HAP-1 (cell line): ENCODE measurements around the gene TBC1D9B.

ENCODE experiments used
- DNase-seq, 2 experiments: peaks; one replicate each; pipeline ENCODE4 v3.0.0-alpha.2; 2016 to 2020; ENCODE audit warnings: low spot score in 2 of 2
- H3K27me3 ChIP-seq: fragments of 250-450 bp; sonication (Bioruptor Pico); 2 replicates; pipeline ENCODE4 v1.5.1; 2020; ENCODE audit warnings: low read depth, mild to moderate bottlenecking, moderate library complexity
- H3K36me3 ChIP-seq: fragments of 250-450 bp; sonication (Bioruptor Pico); replicated peaks from 2 replicates; pipeline ENCODE4 v1.5.1; 2020; ENCODE audit warnings: mild to moderate bottlenecking
- H3K4me1 ChIP-seq: fragments of 250-450 bp; sonication (Bioruptor Pico); 2 replicates; pipeline ENCODE4 v1.5.1; 2020; ENCODE audit warnings: mild to moderate bottlenecking
- H3K4me3 ChIP-seq: fragments of 250-450 bp; sonication (Bioruptor Pico); 2 replicates; pipeline ENCODE4 v1.5.1; 2020; ENCODE audit warnings: mild to moderate bottlenecking, moderate library complexity
- H3K9me3 ChIP-seq: fragments of 250-450 bp; sonication (Bioruptor Pico); 2 replicates; pipeline ENCODE4 v1.5.1; 2020; ENCODE audit warnings: mild to moderate bottlenecking, moderate library complexity
- in situ Hi-C: fragments of 300-500 bp; cut with MboI; formaldehyde crosslinking; loops from 3 replicates; pipeline ENCODE4 v1.14.3; 2020; ENCODE audit warnings: low sequenced_read_pairs, inconsistent platforms, mixed read lengths

The TBC1D9B gene

GRCh38 chr5:179886190-179886911 is 21.3 kb downstream of the TBC1D9B start:
- Histone ChIP-seq H3K4me3 (no peak overlapping the region), H3K4me1 (no peaks in the 10 kb centered on the region), H3K36me3 (peaks cover 80% of the 10 kb centered on the region), H3K27me3 (no peaks in the 10 kb centered on the region), H3K9me3 (peaks cover 9% of the 10 kb centered on the region)
- no peak for DNase-seq
- in situ Hi-C loops: no loop called here

- no peaks in the 10 kb centered on the region for H3K4me1 ChIP-seq
- DNase-seq: no peak
- H3K4me3 ChIP-seq: no peak overlapping the region
- H3K36me3 ChIP-seq: peaks cover 76% of the 10 kb centered on the region
- in situ Hi-C loops: no loop called here
- H3K9me3 ChIP-seq: peaks cover 9% of the 10 kb centered on the region
- H3K27me3 ChIP-seq: no peaks in the 10 kb centered on the region
Observed at GRCh38 chr5:179885491-179886090, 22.1 kb downstream of the TBC1D9B start.

- H3K27me3 ChIP-seq: no peaks in the 10 kb centered on the region
- H3K4me1 ChIP-seq: no peaks in the 10 kb centered on the region
- peaks cover 9% of the 10 kb centered on the region for H3K9me3 ChIP-seq
- in situ Hi-C loops: no loop called here
- no peak overlapping the region for H3K4me3 ChIP-seq
- no peak for DNase-seq
- peaks cover 65% of the 10 kb centered on the region for H3K36me3 ChIP-seq
Observed at GRCh38 chr5:179883163-179883562, 24.5 kb downstream of the TBC1D9B start.

- in situ Hi-C loops: no loop called here
- Histone ChIP-seq H3K4me1 (no peaks in the 10 kb centered on the region), H3K4me3 (no peak overlapping the region), H3K36me3 (peaks cover 63% of the 10 kb centered on the region), H3K27me3 (no peaks in the 10 kb centered on the region), H3K9me3 (peaks cover 9% of the 10 kb centered on the region)
- no peak for DNase-seq
Observed at GRCh38 chr5:179882338-179882737, 25.4 kb downstream of the TBC1D9B start.

GRCh38 chr5:179880848-179881590 is 26.7 kb downstream of the TBC1D9B start:
- peaks cover 57% of the 10 kb centered on the region for H3K36me3 ChIP-seq
- in situ Hi-C loops: no loop called here

GRCh38 chr5:179880066-179880650 is 27.5 kb downstream of the TBC1D9B start:
- H3K4me3 ChIP-seq: no peak overlapping the region
- H3K27me3 ChIP-seq: no peaks in the 10 kb centered on the region
- in situ Hi-C loops: no loop called here
- peaks cover 55% of the 10 kb centered on the region for H3K36me3 ChIP-seq
- DNase-seq: no peak
- peaks cover 9% of the 10 kb centered on the region for H3K9me3 ChIP-seq
- H3K4me1 ChIP-seq: no peaks in the 10 kb centered on the region

More at GRCh38 chr5:179880848-179881590, 26.7 kb downstream of the TBC1D9B start:
- H3K4me3 ChIP-seq: no peak overlapping the region
- no peaks in the 10 kb centered on the region for H3K27me3 ChIP-seq
- DNase-seq: no peak
- no peaks in the 10 kb centered on the region for H3K4me1 ChIP-seq
- peaks cover 9% of the 10 kb centered on the region for H3K9me3 ChIP-seq

- no peak for DNase-seq
- Histone ChIP-seq H3K4me3 (no peak overlapping the region), H3K4me1 (no peaks in the 10 kb centered on the region), H3K36me3 (peaks cover 55% of the 10 kb centered on the region), H3K27me3 (no peaks in the 10 kb centered on the region), H3K9me3 (peaks cover 9% of the 10 kb centered on the region)
- in situ Hi-C loops: no loop called here
Observed at GRCh38 chr5:179879690-179880010, 28.0 kb downstream of the TBC1D9B start.

- in situ Hi-C loops: no loop called here
- peaks cover 9% of the 10 kb centered on the region for H3K9me3 ChIP-seq
- H3K36me3 ChIP-seq: peaks cover 55% of the 10 kb centered on the region
- no peaks in the 10 kb centered on the region for H3K27me3 ChIP-seq
- no peak for DNase-seq
- H3K4me1 ChIP-seq: no peaks in the 10 kb centered on the region
- H3K4me3 ChIP-seq: no peak overlapping the region
Observed at GRCh38 chr5:179879003-179879689, 28.6 kb downstream of the TBC1D9B start.

GRCh38 chr5:179878222-179879002 is 29.3 kb downstream of the TBC1D9B start:
- H3K36me3 ChIP-seq: peaks cover 59% of the 10 kb centered on the region
- H3K4me3 ChIP-seq: no peak overlapping the region
- no peaks in the 10 kb centered on the region for H3K27me3 ChIP-seq
- H3K4me1 ChIP-seq: no peaks in the 10 kb centered on the region
- in situ Hi-C loops: no loop called here
- H3K9me3 ChIP-seq: peaks cover 9% of the 10 kb centered on the region
- DNase-seq: no peak

- in situ Hi-C loops: no loop called here
- no peak overlapping the region for H3K4me3 ChIP-seq
Observed at GRCh38 chr5:179876610-179876952, 31.1 kb downstream of the TBC1D9B start.

GRCh38 chr5:179875741-179876609 is 31.7 kb downstream of the TBC1D9B start:
- in situ Hi-C loops: no loop called here
- peaks cover 62% of the 10 kb centered on the region for H3K36me3 ChIP-seq
- H3K4me1 ChIP-seq: peaks cover under 1% of the 10 kb centered on the region; the same call in 1 of the 2 replicates
- no peak overlapping the region for H3K4me3 ChIP-seq
- H3K27me3 ChIP-seq: no peaks in the 10 kb centered on the region
- no peaks in the 10 kb centered on the region for H3K9me3 ChIP-seq
- DNase-seq: no peak

More at GRCh38 chr5:179876610-179876952, 31.1 kb downstream of the TBC1D9B start:
- H3K27me3 ChIP-seq: no peaks in the 10 kb centered on the region
- H3K36me3 ChIP-seq: peaks cover 60% of the 10 kb centered on the region
- DNase-seq: no peak
- H3K9me3 ChIP-seq: no peaks in the 10 kb centered on the region
- H3K4me1 ChIP-seq: no peaks in the 10 kb centered on the region

- no peaks in the 10 kb centered on the region for H3K27me3 ChIP-seq
- H3K36me3 ChIP-seq: peaks cover 72% of the 10 kb centered on the region
- H3K4me1 ChIP-seq: peaks cover 3% of the 10 kb centered on the region; the same call in 1 of the 2 replicates
- DNase-seq: no peak
- in situ Hi-C loops: no loop called here
- H3K4me3 ChIP-seq: no peak overlapping the region
- no peaks in the 10 kb centered on the region for H3K9me3 ChIP-seq
Observed at GRCh38 chr5:179874536-179875292, 33.0 kb downstream of the TBC1D9B start.
